GM12891 (cell line): ENCODE measurements around the gene TNNT3.
"Not testable (repeated sequence)": the region's sequence is repeated elsewhere in the genome, so short reads cannot be mapped to it uniquely, and the experiment has no call there.

Experiments
- PAX5 ChIP-seq: IDR thresholded peaks from 2 replicates; pipeline ENCODE4 v1.6.1; 2011; ENCODE audit warnings: low read length, moderate library complexity, mild to moderate bottlenecking; ENCODE audit not compliant: insufficient read depth, severe bottlenecking
- POLR2A ChIP-seq: IDR thresholded peaks from 2 replicates; pipeline ENCODE4 v1.6.1; 2011; ENCODE audit warnings: low read depth, low read length, control low read depth
- POLR2AphosphoS5 ChIP-seq: IDR thresholded peaks from 2 replicates; pipeline ENCODE4 v1.6.1; 2011; ENCODE audit warnings: low read depth, low read length, control low read depth
- TAF1 ChIP-seq: IDR thresholded peaks from 2 replicates; pipeline ENCODE4 v1.6.1; 2011; ENCODE audit warnings: low read depth, low read length, control low read depth

DNA sequence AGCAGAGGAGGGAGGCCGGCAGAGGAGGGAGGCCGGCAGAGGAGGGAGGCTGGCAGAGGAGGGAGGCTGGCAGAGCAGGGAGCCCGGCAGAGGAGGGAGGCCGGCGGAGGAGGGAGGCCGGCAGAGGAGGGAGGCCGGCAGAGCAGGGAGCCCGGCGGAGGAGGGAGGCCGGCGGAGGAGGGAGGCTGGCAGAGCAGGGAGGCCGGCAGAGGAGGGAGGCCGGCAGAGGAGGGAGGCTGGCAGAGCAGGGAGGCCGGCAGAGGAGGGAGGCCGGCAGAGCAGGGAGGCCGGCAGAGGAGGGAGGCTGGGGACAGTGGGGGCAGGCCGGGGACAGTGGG lies 45.7 kb upstream of the TNNT3 start:
- TF ChIP-seq TAF1, POLR2AphosphoS5, POLR2A, PAX5: not testable (repeated sequence)
